GM18909 (cell line): ENCODE measurements around the gene ERC2.

Source experiments
- ATAC-seq: cut with Tn5 transposase; IDR thresholded peaks from one replicate; pipeline ENCODE4 v1.9.1; 2021; ENCODE audit warnings: mild to moderate bottlenecking; ENCODE audit not compliant: unreplicated experiment, poor library complexity

ERC2 gene

GRCh38 chr3:55482496-55483195, 985.6 kb downstream of the ERC2 start:
- no peak for ATAC-seq

- no peak for ATAC-seq
Observed at GRCh38 chr3:55481744-55482495, 986.3 kb downstream of the ERC2 start.

GRCh38 chr3:55480911-55481743, 987.1 kb downstream of the ERC2 start:
- ATAC-seq = no peak

GRCh38 chr3:55477306-55478303, 990.7 kb downstream of the ERC2 start:
- no peak for ATAC-seq

GRCh38 chr3:55476515-55476914, 991.8 kb downstream of the ERC2 start:
- no peak for ATAC-seq

GRCh38 chr3:55474213-55474632, 994.0 kb downstream of the ERC2 start:
- ATAC-seq = no peak

- no peak for ATAC-seq
Observed at GRCh38 chr3:55473788-55474187, 994.5 kb downstream of the ERC2 start.

GRCh38 chr3:55471522-55472280, 996.6 kb downstream of the ERC2 start:
- ATAC-seq = no peak

- no peak for ATAC-seq
Observed at GRCh38 chr3:55471084-55471483, 997.2 kb downstream of the ERC2 start.

GRCh38 chr3:55469957-55470526, 998.2 kb downstream of the ERC2 start:
- ATAC-seq = no peak

GRCh38 chr3:55468251-55468650, 1000.0 kb downstream of the ERC2 start:
- ATAC-seq = no peak

- no peak for ATAC-seq
Observed at GRCh38 chr3:55467099-55467498, 1001.2 kb downstream of the ERC2 start.

GRCh38 chr3:55466526-55466925, 1001.7 kb downstream of the ERC2 start:
- ATAC-seq = no peak

- ATAC-seq = no peak
Observed at GRCh38 chr3:55461896-55462295, 1006.4 kb downstream of the ERC2 start.

- no peak for ATAC-seq
Observed at GRCh38 chr3:55459838-55460237, 1008.4 kb downstream of the ERC2 start.
